Stimulated activated CD4-positive, alpha-beta T cell treated with anti-CD3 and anti-CD28 coated beads, Interleukin-4, amount 100 ng/mL, for 24 hours (primary cell): ENCODE data around the gene CIRBP.
A peak's percentile ranks its signal among the peaks of the same experiment; 100 is the strongest.
"Not testable (repeated sequence)": the region's sequence is repeated elsewhere in the genome, so short reads cannot be mapped to it uniquely, and the experiment has no call there.

Source experiments
- DNase-seq: peaks from one replicate; pipeline ENCODE4 v3.0.0-alpha.2; 2020

The CIRBP gene

GRCh38 chr19:1295169-1296012 is 26.3 kb downstream of the CIRBP start:
- peak; percentile 38 for DNase-seq

- no peak for DNase-seq
Measured at GRCh38 chr19:1296078-1296477, 26.9 kb downstream of the CIRBP start.

GRCh38 chr19:1296575-1297271 is 27.6 kb downstream of the CIRBP start:
- no peak for DNase-seq

GRCh38 chr19:1298235-1298634 is 29.1 kb downstream of the CIRBP start:
- no peak for DNase-seq

GRCh38 chr19:1299801-1300200 is 30.7 kb downstream of the CIRBP start:
- no peak for DNase-seq

- no peak for DNase-seq
Measured at GRCh38 chr19:1300744-1301490, 31.8 kb downstream of the CIRBP start.

- DNase-seq, result no peak
Measured at GRCh38 chr19:1302533-1303239, 33.6 kb downstream of the CIRBP start.

- DNase-seq, result no peak
Measured at GRCh38 chr19:1304197-1304924, 35.2 kb downstream of the CIRBP start.

- DNase-seq, result not testable (repeated sequence)
Measured at GRCh38 chr19:1305354-1305753, 36.2 kb downstream of the CIRBP start.

- no peak for DNase-seq
Measured at GRCh38 chr19:1307320-1307719, 38.2 kb downstream of the CIRBP start.

GRCh38 chr19:1307755-1308303 is 38.7 kb downstream of the CIRBP start:
- DNase-seq, result no peak

GRCh38 chr19:1308718-1309117 is 39.6 kb downstream of the CIRBP start:
- DNase-seq, result no peak

- no peak for DNase-seq
Measured at GRCh38 chr19:1309977-1310852, 41.1 kb downstream of the CIRBP start.

GRCh38 chr19:1310853-1311180 is 41.7 kb downstream of the CIRBP start:
- no peak for DNase-seq

GRCh38 chr19:1311543-1312091 is 42.5 kb downstream of the CIRBP start:
- no peak for DNase-seq

- no peak for DNase-seq
Measured at GRCh38 chr19:1312767-1313694, 43.9 kb downstream of the CIRBP start.

GRCh38 chr19:1313695-1314613 is 44.8 kb downstream of the CIRBP start:
- no peak for DNase-seq

- DNase-seq, result peak; percentile 13
Measured at GRCh38 chr19:1315470-1316166, 46.5 kb downstream of the CIRBP start.
